Measurements from ENCODE around the gene CAPZB.

GRCh38 chr1:19405761-19406487 is 79.4 kb downstream of the CAPZB start:
- no peak for TF ChIP-seq POLR2A (IDR thresholded peaks at IDR 0.05; ENCODE audit: low read length)
- no peak for TF ChIP-seq GATA1 (IDR thresholded peaks at IDR 0.05; ENCODE audit: low read depth, low read length)

All from erythroblast (primary cell).